ENCODE data around the gene EFCAB11.

Gene EFCAB11

GRCh38 chr14:89753828-89754412 is 200.6 kb downstream of the EFCAB11 start:
- TF ChIP-seq RAD21 (IDR thresholded peaks at IDR 0.05; ENCODE audit: low read depth), result no peak

GRCh38 chr14:89750908-89751392 is 203.6 kb downstream of the EFCAB11 start:
- TF ChIP-seq TCF12 (IDR thresholded peaks at IDR 0.05; ENCODE audit: low read depth) (no peak), ZBTB7A (IDR thresholded peaks at IDR 0.05; ENCODE audit: low read depth) (no peak), EGR1 (IDR thresholded peaks at IDR 0.05) (no peak), FOXM1 (IDR thresholded peaks at IDR 0.05; ENCODE audit: borderline replicate concordance, low read depth) (no peak), EP300 (IDR thresholded peaks at IDR 0.05; ENCODE audit: borderline replicate concordance) (no peak), TAF1 (IDR thresholded peaks at IDR 0.05; ENCODE audit: low read depth) (no peak), YY1 (IDR thresholded peaks at IDR 0.05; ENCODE audit: low read depth) (no peak), REST (IDR thresholded peaks at IDR 0.05; ENCODE audit: low read depth) (no peak), MAX (IDR thresholded peaks at IDR 0.05) (no peak)

GRCh38 chr14:89750281-89750755 is 204.2 kb downstream of the EFCAB11 start:
- TF ChIP-seq MAX (IDR thresholded peaks at IDR 0.05) (no peak), RAD21 (IDR thresholded peaks at IDR 0.05; ENCODE audit: low read depth) (no peak), TEAD4 (IDR thresholded peaks at IDR 0.05) (no peak), TAF1 (IDR thresholded peaks at IDR 0.05; ENCODE audit: low read depth) (no peak), EP300 (IDR thresholded peaks at IDR 0.05; ENCODE audit: borderline replicate concordance) (no peak)

- TF ChIP-seq NFIC (IDR thresholded peaks at IDR 0.05) (no peak), RAD21 (IDR thresholded peaks at IDR 0.05; ENCODE audit: low read depth) (no peak), EGR1 (IDR thresholded peaks at IDR 0.05) (no peak), MAX (IDR thresholded peaks at IDR 0.05) (no peak), YY1 (IDR thresholded peaks at IDR 0.05; ENCODE audit: low read depth) (no peak), USF1 (IDR thresholded peaks at IDR 0.05) (no peak), CEBPB (IDR thresholded peaks at IDR 0.05) (no peak)
Measured at GRCh38 chr14:89748004-89748403, 206.5 kb downstream of the EFCAB11 start.

- TF ChIP-seq USF1 (IDR thresholded peaks at IDR 0.05) (no peak), YY1 (IDR thresholded peaks at IDR 0.05; ENCODE audit: low read depth) (no peak), TCF12 (IDR thresholded peaks at IDR 0.05; ENCODE audit: low read depth) (no peak), TAF1 (IDR thresholded peaks at IDR 0.05; ENCODE audit: low read depth) (no peak), TEAD4 (IDR thresholded peaks at IDR 0.05) (no peak), ZBTB7A (IDR thresholded peaks at IDR 0.05; ENCODE audit: low read depth) (no peak), NFIC (IDR thresholded peaks at IDR 0.05) (no peak), CEBPB (IDR thresholded peaks at IDR 0.05) (no peak), EGR1 (IDR thresholded peaks at IDR 0.05) (no peak), CREB1 (IDR thresholded peaks at IDR 0.05; ENCODE audit: low read depth) (no peak), EP300 (IDR thresholded peaks at IDR 0.05; ENCODE audit: borderline replicate concordance) (no peak), RAD21 (IDR thresholded peaks at IDR 0.05; ENCODE audit: low read depth) (no peak), MAX (IDR thresholded peaks at IDR 0.05) (no peak), FOXM1 (IDR thresholded peaks at IDR 0.05; ENCODE audit: borderline replicate concordance, low read depth) (no peak), REST (IDR thresholded peaks at IDR 0.05; ENCODE audit: low read depth) (no peak)
Measured at GRCh38 chr14:89747126-89747525, 207.4 kb downstream of the EFCAB11 start.

GRCh38 chr14:89746654-89747053 is 207.9 kb downstream of the EFCAB11 start:
- no peak for TF ChIP-seq CREB1 (IDR thresholded peaks at IDR 0.05; ENCODE audit: low read depth)
- TF ChIP-seq NFIC (IDR thresholded peaks at IDR 0.05), result no peak
- no peak for TF ChIP-seq EP300 (IDR thresholded peaks at IDR 0.05; ENCODE audit: borderline replicate concordance)
- no peak for TF ChIP-seq TEAD4 (IDR thresholded peaks at IDR 0.05)
- TF ChIP-seq TCF12 (IDR thresholded peaks at IDR 0.05; ENCODE audit: low read depth), result no peak
- TF ChIP-seq ZBTB7A (IDR thresholded peaks at IDR 0.05; ENCODE audit: low read depth), result no peak
- no peak for TF ChIP-seq FOXM1 (IDR thresholded peaks at IDR 0.05; ENCODE audit: borderline replicate concordance, low read depth)
- TF ChIP-seq EGR1 (IDR thresholded peaks at IDR 0.05), result no peak
- no peak for TF ChIP-seq CEBPB (IDR thresholded peaks at IDR 0.05)
- no peak for TF ChIP-seq RAD21 (IDR thresholded peaks at IDR 0.05; ENCODE audit: low read depth)
- no peak for TF ChIP-seq TAF1 (IDR thresholded peaks at IDR 0.05; ENCODE audit: low read depth)
- no peak for TF ChIP-seq REST (IDR thresholded peaks at IDR 0.05; ENCODE audit: low read depth)
- no peak for TF ChIP-seq USF1 (IDR thresholded peaks at IDR 0.05)
- no peak for TF ChIP-seq MAX (IDR thresholded peaks at IDR 0.05)
